ENCODE results near the gene CX3CL1. TPM values are rescaled to one million over a fixed set of nuclear protein-coding genes. Genes with fewer than 3 reads are reported as not detected.
A peak's percentile ranks its signal among the peaks of the same experiment; 100 is the strongest.

Gene CX3CL1
- total and polyA plus RNA-seq, 2 donors (not counting 3 experiments of a cell fraction or from before 2014, with no cell fraction given): 2.0 to 2.3 TPM

DNA sequence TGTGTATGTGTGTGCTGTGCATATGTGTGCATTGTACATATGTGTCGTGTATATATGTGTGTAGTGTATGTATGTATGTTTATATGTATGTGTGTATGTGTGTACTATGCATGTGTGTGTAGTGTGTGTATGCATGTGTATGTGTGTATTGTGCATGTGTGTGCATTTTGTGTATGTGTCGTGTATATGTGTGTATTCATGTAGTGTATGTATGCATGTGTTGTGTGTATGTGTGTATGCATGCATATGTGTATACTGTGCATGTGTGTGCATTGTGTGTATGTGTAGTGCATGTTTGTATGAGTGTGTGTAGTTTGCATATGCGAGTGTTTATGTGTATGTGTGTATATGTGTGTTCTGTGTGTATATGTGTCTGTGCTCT is 16.8 kb downstream of the CX3CL1 start:
- Histone ChIP-seq H3K9me1 (replicated peaks; ENCODE audit: control insufficient read depth, extremely low read depth, insufficient read depth, low read length) (no peaks in the 10 kb centered on the region), H3K27me3 (ENCODE audit: control insufficient read depth in 2 of 2, insufficient read depth in 2 of 2, low read length in 2 of 2) (peaks cover under 1 to 4% of the 10 kb centered on the region in 2 experiments), H3K4me3 (replicated peaks in 1 of 3; ENCODE audit: insufficient read depth in 1 of 3, low read depth in 1 of 3, low read length in 3 of 3) (no peak overlapping the region), H3K4me1 (ENCODE audit: control insufficient read depth, extremely low read depth, insufficient read depth, low read length) (peaks cover 12% of the 10 kb centered on the region), H3K9me3 (replicated peaks; ENCODE audit: control insufficient read depth, insufficient read depth, low read length) (no peaks in the 10 kb centered on the region), H3K27ac (ENCODE audit: insufficient read depth, low read depth, low read length) (no peak overlapping the region), H4K20me1 (replicated peaks; ENCODE audit: control insufficient read depth, extremely low read depth, insufficient read depth, low read length) (no peaks in the 10 kb centered on the region), H3K36me3 (ENCODE audit: control insufficient read depth in 2 of 2, extremely low read depth in 1 of 2, insufficient read depth in 2 of 2, low read length in 2 of 2) (no peaks in the 10 kb centered on the region), H3K9ac (replicated peaks; ENCODE audit: extremely low read depth, insufficient read depth, low read length) (no peak overlapping the region), H2AFZ (ENCODE audit: low read depth, low read length) (no peak overlapping the region), H3K79me2 (ENCODE audit: control insufficient read depth, insufficient read depth, low read length) (no peaks in the 10 kb centered on the region), H3K4me2 (ENCODE audit: insufficient read depth, low read length) (no peak overlapping the region)
- ChIA-PET POLR2A (no interaction called here), CTCF (no interaction called here)
- intact Hi-C loops (cut with micrococcal nuclease): no loop called here
- no peak for TF ChIP-seq POLR2A (IDR thresholded peaks at IDR 0.05; ENCODE audit: low read depth, low read length)
- BruUV-seq (replicated peaks): no TSS peak
- FAIRE-seq (no peak), DNase-seq (ENCODE audit: low read depth, low spot score) (no peak)
- dilution Hi-C loops (cut with MboI; ENCODE audit: extremely low pct_ligation_motif_present, low sequenced_read_pairs): no loop called here

DNA sequence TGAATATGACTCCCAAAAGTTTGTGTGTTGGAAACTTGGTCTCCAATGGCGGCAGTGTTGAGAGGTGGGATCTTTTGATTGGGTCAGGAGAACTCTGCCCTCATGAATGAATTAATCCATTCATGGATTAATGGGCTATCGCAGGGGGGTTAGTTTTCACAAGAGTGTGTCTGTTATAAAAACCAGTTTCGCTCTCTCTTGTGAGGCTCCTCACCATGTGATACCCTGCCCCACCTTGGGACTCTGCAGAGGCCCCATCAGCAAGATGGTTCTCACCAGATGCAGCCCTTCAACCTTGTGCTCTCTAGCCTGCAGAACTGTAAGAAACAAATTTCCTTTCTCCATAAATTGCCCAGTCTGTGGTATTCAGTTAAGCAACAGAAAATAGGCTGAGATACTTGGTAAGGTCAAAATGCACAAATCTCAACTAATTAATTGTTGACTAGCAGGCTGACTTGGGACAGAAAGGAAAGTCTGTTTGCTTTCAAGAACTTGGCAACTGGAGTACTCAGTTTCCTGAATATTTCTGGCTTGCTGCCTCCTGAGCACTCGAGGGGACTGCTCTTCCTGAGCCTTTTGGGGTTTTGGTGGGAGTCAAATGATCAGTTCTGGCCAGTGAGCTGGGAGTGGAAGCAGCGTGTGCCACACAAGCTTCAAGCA is 18.5 kb downstream of the CX3CL1 start:
- ChIA-PET CTCF (no interaction called here), POLR2A (no interaction called here)
- no peak for TF ChIP-seq POLR2AphosphoS5 (IDR thresholded peaks at IDR 0.05; ENCODE audit: insufficient read depth, low read depth, low read length)
- TF ChIP-seq MYC (IDR thresholded peaks at IDR 0.05; ENCODE audit: low read depth, low read length): no peak
- no peak for TF ChIP-seq EZH2 (IDR thresholded peaks at IDR 0.05; ENCODE audit: borderline replicate concordance, low read depth, low read length, severe bottlenecking)
- no peak for TF ChIP-seq FOS (IDR thresholded peaks at IDR 0.05; ENCODE audit: borderline replicate concordance, insufficient read depth, low read length)
- no peak for TF ChIP-seq JUN (IDR thresholded peaks at IDR 0.05; ENCODE audit: borderline replicate concordance, insufficient read depth, insufficient read length, low read depth)
- no peak for TF ChIP-seq POLR2A (IDR thresholded peaks at IDR 0.05; ENCODE audit: low read depth, low read length)
- TF ChIP-seq, protein P1, sequence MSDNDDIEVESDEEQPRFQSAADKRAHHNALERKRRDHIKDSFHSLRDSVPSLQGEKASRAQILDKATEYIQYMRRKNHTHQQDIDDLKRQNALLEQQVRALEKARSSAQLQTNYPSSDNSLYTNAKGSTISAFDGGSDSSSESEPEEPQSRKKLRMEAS (IDR thresholded peaks at IDR 0.05; ENCODE audit: insufficient read depth, insufficient read length): no peak
- no peak for TF ChIP-seq GATA2 (IDR thresholded peaks at IDR 0.05; ENCODE audit: insufficient read depth, insufficient read length, low read depth, low read length)
- TF ChIP-seq, protein P2, sequence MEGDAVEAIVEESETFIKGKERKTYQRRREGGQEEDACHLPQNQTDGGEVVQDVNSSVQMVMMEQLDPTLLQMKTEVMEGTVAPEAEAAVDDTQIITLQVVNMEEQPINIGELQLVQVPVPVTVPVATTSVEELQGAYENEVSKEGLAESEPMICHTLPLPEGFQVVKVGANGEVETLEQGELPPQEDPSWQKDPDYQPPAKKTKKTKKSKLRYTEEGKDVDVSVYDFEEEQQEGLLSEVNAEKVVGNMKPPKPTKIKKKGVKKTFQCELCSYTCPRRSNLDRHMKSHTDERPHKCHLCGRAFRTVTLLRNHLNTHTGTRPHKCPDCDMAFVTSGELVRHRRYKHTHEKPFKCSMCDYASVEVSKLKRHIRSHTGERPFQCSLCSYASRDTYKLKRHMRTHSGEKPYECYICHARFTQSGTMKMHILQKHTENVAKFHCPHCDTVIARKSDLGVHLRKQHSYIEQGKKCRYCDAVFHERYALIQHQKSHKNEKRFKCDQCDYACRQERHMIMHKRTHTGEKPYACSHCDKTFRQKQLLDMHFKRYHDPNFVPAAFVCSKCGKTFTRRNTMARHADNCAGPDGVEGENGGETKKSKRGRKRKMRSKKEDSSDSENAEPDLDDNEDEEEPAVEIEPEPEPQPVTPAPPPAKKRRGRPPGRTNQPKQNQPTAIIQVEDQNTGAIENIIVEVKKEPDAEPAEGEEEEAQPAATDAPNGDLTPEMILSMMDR (IDR thresholded peaks at IDR 0.05; ENCODE audit: extremely low read depth in 1 of 2, insufficient read depth in 1 of 2, low read depth in 1 of 2, low read length in 2 of 2): no peak
- Histone ChIP-seq H4K20me1 (replicated peaks; ENCODE audit: control insufficient read depth, extremely low read depth, insufficient read depth, low read length) (no peaks in the 10 kb centered on the region), H3K4me1 (ENCODE audit: control insufficient read depth, extremely low read depth, insufficient read depth, low read length) (peaks cover 12% of the 10 kb centered on the region), H3K9ac (replicated peaks; ENCODE audit: extremely low read depth, insufficient read depth, low read length) (no peak overlapping the region), H3K27ac (ENCODE audit: insufficient read depth, low read depth, low read length) (no peak overlapping the region), H3K27me3 (ENCODE audit: control insufficient read depth in 2 of 2, insufficient read depth in 2 of 2, low read length in 2 of 2) (peaks cover 2 to 4% of the 10 kb centered on the region in 2 experiments), H3K36me3 (ENCODE audit: control insufficient read depth in 2 of 2, extremely low read depth in 1 of 2, insufficient read depth in 2 of 2, low read length in 2 of 2) (no peaks in the 10 kb centered on the region), H3K4me2 (ENCODE audit: insufficient read depth, low read length) (no peak overlapping the region), H2AFZ (ENCODE audit: low read depth, low read length) (no peak overlapping the region), H3K4me3 (replicated peaks in 1 of 3; ENCODE audit: insufficient read depth in 1 of 3, low read depth in 1 of 3, low read length in 3 of 3) (no peak overlapping the region), H3K9me1 (replicated peaks; ENCODE audit: control insufficient read depth, extremely low read depth, insufficient read depth, low read length) (no peaks in the 10 kb centered on the region), H3K9me3 (replicated peaks; ENCODE audit: control insufficient read depth, insufficient read depth, low read length) (no peaks in the 10 kb centered on the region), H3K79me2 (ENCODE audit: control insufficient read depth, insufficient read depth, low read length) (no peaks in the 10 kb centered on the region)
- no TSS peak for BruUV-seq (replicated peaks)
- DNase-seq (ENCODE audit: low read depth, low spot score) (peak; percentile 69), FAIRE-seq (peak; percentile 44)
- intact Hi-C loops (cut with micrococcal nuclease): no loop called here
- dilution Hi-C loops (cut with MboI; ENCODE audit: extremely low pct_ligation_motif_present, low sequenced_read_pairs): no loop called here

Data from endothelial cell of umbilical vein (primary cell).